AG04449 (cell line): Measurements from ENCODE around the gene GSK3B.

Experiments used
- CTCF ChIA-PET: fragments of 350-600 bp; formaldehyde crosslinking; extraction: SDS; loops from one replicate; lab custom pipeline; 2021; ENCODE audit warnings: antibody characterized with exemption; lab: Yijun Ruan, JAX
- POLR2A ChIA-PET: fragments of 400-600, 350-600 bp; formaldehyde crosslinking; extraction: SDS; loops from one replicate; lab custom pipeline; 2020; ENCODE audit warnings: antibody characterized with exemption, inconsistent platforms; lab: Yijun Ruan, JAX
- DNase-seq: peaks from one replicate; pipeline ENCODE4 v3.0.0-alpha.2; 2010; ENCODE audit warnings: low read depth, low spot score
- H3K4me3 ChIP-seq: 2 replicates; pipeline ENCODE4 v1.5.1; 2011; ENCODE audit warnings: low read depth, mild to moderate bottlenecking, control low read depth, low read length
- CTCF ChIP-seq: IDR thresholded peaks from one replicate; pipeline ENCODE4 v1.5.1; 2011; ENCODE audit warnings: mild to moderate bottlenecking, moderate library complexity, low read length, control low read depth, inconsistent platforms; ENCODE audit not compliant: insufficient read depth; ENCODE audit errors: missing control alignments

GSK3B gene

GRCh38 chr3:119858957-119859356 lies 235.3 kb downstream of the GSK3B start:
- ChIA-PET CTCF (interaction anchor here (1.1 kb wide), 1 partner anchor 19 kb away, joined by 3 read pairs; no protein-coding TSS in a partner anchor), POLR2A (no interaction called here)
- H3K4me3 ChIP-seq, result no peak overlapping the region
- no peak for TF ChIP-seq CTCF
- no peak for DNase-seq

GRCh38 chr3:119856695-119857094 lies 237.6 kb downstream of the GSK3B start:
- H3K4me3 ChIP-seq, result no peak overlapping the region
- CTCF ChIA-PET, result interaction anchor here (1.5 kb wide), 1 partner anchor 26 kb away, joined by 3 read pairs; no protein-coding TSS in a partner anchor
- TF ChIP-seq CTCF, result no peak
- POLR2A ChIA-PET, result no interaction called here
- DNase-seq, result no peak

- POLR2A ChIA-PET, result no interaction called here
- DNase-seq, result no peak
- no peak overlapping the region for H3K4me3 ChIP-seq
- CTCF ChIA-PET, result no interaction called here
- TF ChIP-seq CTCF, result no peak
Observed at GRCh38 chr3:119849126-119849525, 245.1 kb downstream of the GSK3B start.

GRCh38 chr3:119841808-119842471 lies 252.3 kb downstream of the GSK3B start:
- no peak for DNase-seq
- ChIA-PET POLR2A (no interaction called here), CTCF (interaction anchor here (2.1 kb wide), 1 partner anchor 11 kb away, joined by 9 read pairs; no protein-coding TSS in a partner anchor)
- no peak overlapping the region for H3K4me3 ChIP-seq
- TF ChIP-seq CTCF, result no peak

- ChIA-PET POLR2A (no interaction called here), CTCF (no interaction called here)
- DNase-seq, result no peak
- no peak for TF ChIP-seq CTCF
- H3K4me3 ChIP-seq, result no peak overlapping the region
Observed at GRCh38 chr3:119835556-119835955, 258.7 kb downstream of the GSK3B start.

GRCh38 chr3:119834754-119835370 lies 259.4 kb downstream of the GSK3B start:
- no peak overlapping the region for H3K4me3 ChIP-seq
- TF ChIP-seq CTCF, result no peak
- ChIA-PET POLR2A (no interaction called here), CTCF (no interaction called here)
- DNase-seq, result no peak
